Measurements from ENCODE around the gene ACOT12. TPM values are rescaled to one million over a fixed set of nuclear protein-coding genes. Genes with fewer than 3 reads are reported as not detected.

ACOT12 gene
- total and polyA plus RNA-seq, 2 donors (not counting 3 experiments of a cell fraction or from before 2014, with no cell fraction given): not detected

DNA sequence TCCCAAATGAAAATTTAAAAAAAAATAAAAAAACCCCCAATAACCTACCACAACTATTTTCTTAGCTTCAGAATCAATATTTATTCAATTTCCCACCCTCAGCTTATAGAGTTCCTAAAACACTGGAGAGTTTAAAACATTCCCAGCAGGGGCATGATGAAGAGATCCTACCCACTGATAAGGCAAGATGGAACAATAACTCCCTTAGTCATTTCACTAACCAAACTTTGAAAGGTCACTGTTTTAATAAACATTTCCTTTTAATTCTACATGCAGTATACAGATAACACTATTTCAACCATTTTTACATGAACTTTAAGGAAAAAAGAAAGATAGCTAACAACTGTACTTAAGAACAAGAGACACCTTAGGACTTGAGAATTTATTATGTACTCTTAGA, 34.9 kb upstream of the ACOT12 start:
- dilution Hi-C loops (cut with MboI; ENCODE audit: extremely low pct_ligation_motif_present, low sequenced_read_pairs): no loop called here
- Histone ChIP-seq H3K27ac (ENCODE audit: insufficient read depth, low read depth, low read length) (peak overlapping the region; percentile 66), H3K4me1 (ENCODE audit: control insufficient read depth, extremely low read depth, insufficient read depth, low read length) (peaks cover 33% of the 10 kb centered on the region), H3K9me3 (replicated peaks; ENCODE audit: control insufficient read depth, insufficient read depth, low read length) (no peaks in the 10 kb centered on the region), H4K20me1 (replicated peaks; ENCODE audit: control insufficient read depth, extremely low read depth, insufficient read depth, low read length) (no peaks in the 10 kb centered on the region), H3K79me2 (ENCODE audit: control insufficient read depth, insufficient read depth, low read length) (no peaks in the 10 kb centered on the region), H2AFZ (ENCODE audit: low read depth, low read length) (no peak overlapping the region), H3K4me3 (replicated peaks in 1 of 3; ENCODE audit: insufficient read depth in 1 of 3, low read depth in 1 of 3, low read length in 3 of 3) (peak overlapping the region in 1 of 3 experiments; percentile 8), H3K9me1 (replicated peaks; ENCODE audit: control insufficient read depth, extremely low read depth, insufficient read depth, low read length) (no peaks in the 10 kb centered on the region), H3K27me3 (ENCODE audit: control insufficient read depth in 2 of 2, insufficient read depth in 2 of 2, low read length in 2 of 2) (no peaks in the 10 kb centered on the region), H3K9ac (replicated peaks; ENCODE audit: extremely low read depth, insufficient read depth, low read length) (no peak overlapping the region), H3K36me3 (ENCODE audit: control insufficient read depth in 2 of 2, extremely low read depth in 1 of 2, insufficient read depth in 2 of 2, low read length in 2 of 2) (no peaks in the 10 kb centered on the region), H3K4me2 (ENCODE audit: insufficient read depth, low read length) (peak overlapping the region; percentile 77)
- no TSS peak for BruUV-seq (replicated peaks)
- DNase-seq (ENCODE audit: low read depth, low spot score): peak; percentile 87
- TF ChIP-seq POLR2A (IDR thresholded peaks at IDR 0.05; ENCODE audit: low read depth, low read length): no peak
- TF ChIP-seq, protein P1, sequence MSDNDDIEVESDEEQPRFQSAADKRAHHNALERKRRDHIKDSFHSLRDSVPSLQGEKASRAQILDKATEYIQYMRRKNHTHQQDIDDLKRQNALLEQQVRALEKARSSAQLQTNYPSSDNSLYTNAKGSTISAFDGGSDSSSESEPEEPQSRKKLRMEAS (IDR thresholded peaks at IDR 0.05; ENCODE audit: insufficient read depth, insufficient read length): no peak
- TF ChIP-seq GATA2 (IDR thresholded peaks at IDR 0.05; ENCODE audit: insufficient read depth, insufficient read length, low read depth, low read length): peak; percentile 94
- TF ChIP-seq JUN (IDR thresholded peaks at IDR 0.05; ENCODE audit: borderline replicate concordance, insufficient read depth, insufficient read length, low read depth): peak; percentile 62
- TF ChIP-seq MYC (IDR thresholded peaks at IDR 0.05; ENCODE audit: low read depth, low read length): no peak
- TF ChIP-seq, protein P2, sequence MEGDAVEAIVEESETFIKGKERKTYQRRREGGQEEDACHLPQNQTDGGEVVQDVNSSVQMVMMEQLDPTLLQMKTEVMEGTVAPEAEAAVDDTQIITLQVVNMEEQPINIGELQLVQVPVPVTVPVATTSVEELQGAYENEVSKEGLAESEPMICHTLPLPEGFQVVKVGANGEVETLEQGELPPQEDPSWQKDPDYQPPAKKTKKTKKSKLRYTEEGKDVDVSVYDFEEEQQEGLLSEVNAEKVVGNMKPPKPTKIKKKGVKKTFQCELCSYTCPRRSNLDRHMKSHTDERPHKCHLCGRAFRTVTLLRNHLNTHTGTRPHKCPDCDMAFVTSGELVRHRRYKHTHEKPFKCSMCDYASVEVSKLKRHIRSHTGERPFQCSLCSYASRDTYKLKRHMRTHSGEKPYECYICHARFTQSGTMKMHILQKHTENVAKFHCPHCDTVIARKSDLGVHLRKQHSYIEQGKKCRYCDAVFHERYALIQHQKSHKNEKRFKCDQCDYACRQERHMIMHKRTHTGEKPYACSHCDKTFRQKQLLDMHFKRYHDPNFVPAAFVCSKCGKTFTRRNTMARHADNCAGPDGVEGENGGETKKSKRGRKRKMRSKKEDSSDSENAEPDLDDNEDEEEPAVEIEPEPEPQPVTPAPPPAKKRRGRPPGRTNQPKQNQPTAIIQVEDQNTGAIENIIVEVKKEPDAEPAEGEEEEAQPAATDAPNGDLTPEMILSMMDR (IDR thresholded peaks at IDR 0.05; ENCODE audit: extremely low read depth in 1 of 2, insufficient read depth in 1 of 2, low read depth in 1 of 2, low read length in 2 of 2): peak in 1 of 2 donors; percentile 2
- no peak for TF ChIP-seq EZH2 (IDR thresholded peaks at IDR 0.05; ENCODE audit: borderline replicate concordance, low read depth, low read length, severe bottlenecking)
- peak; percentile 52 for TF ChIP-seq FOS (IDR thresholded peaks at IDR 0.05; ENCODE audit: borderline replicate concordance, insufficient read depth, low read length)
- no peak for TF ChIP-seq POLR2AphosphoS5 (IDR thresholded peaks at IDR 0.05; ENCODE audit: insufficient read depth, low read depth, low read length)
- POLR2A ChIA-PET: no interaction called here
- CTCF ChIA-PET: interaction anchor here (0.8 to 5.5 kb wide), 10 partner anchors 19 to 797 kb away, joined by 3 to 54 read pairs (median 4); partner anchors contain the start of gene SSBP2
- intact Hi-C loops (cut with micrococcal nuclease): loop anchor here (1.0 to 10.0 kb wide), 3 partner anchors 124 to 836 kb away; no protein-coding TSS in a partner anchor
- peak; percentile 55 for FAIRE-seq
